ENCODE measurements around the gene WDFY4. TPM values are rescaled to one million over a fixed set of nuclear protein-coding genes. Genes with fewer than 3 reads are reported as not detected.

The WDFY4 gene
- total RNA-seq, 1 experiment from 2014 or later = 0.22 TPM

GRCh38 chr10:48701139-48701901, 16.6 kb downstream of the WDFY4 start:
- Histone ChIP-seq H3K36me3 (ENCODE audit: control insufficient read depth in 1 of 2, insufficient read depth in 2 of 2, low read length in 2 of 2) (no peaks in the 10 kb centered on the region), H3K4me2 (ENCODE audit: low read length) (no peak overlapping the region), H3K4me1 (ENCODE audit: control insufficient read depth in 1 of 2, insufficient read depth in 2 of 2, low read length in 2 of 2) (no peaks in the 10 kb centered on the region), H3K4me3 (replicated peaks in 1 of 2; ENCODE audit: low read depth in 1 of 2, low read length in 2 of 2) (no peak overlapping the region), H3K27me3 (ENCODE audit: insufficient read depth, low read length) (peaks cover 48% of the 10 kb centered on the region), H2AFZ (ENCODE audit: low read depth, low read length, poor library complexity, severe bottlenecking) (no peak overlapping the region), H3K9me2 (ENCODE audit: insufficient read depth) (no peaks in the 10 kb centered on the region), H3K9me3 (ENCODE audit: control insufficient read depth in 1 of 2, insufficient read depth in 1 of 2, low read depth in 1 of 2, low read length in 2 of 2) (no peaks in the 10 kb centered on the region), H3K79me2 (ENCODE audit: insufficient read depth, low read length) (no peaks in the 10 kb centered on the region), H4K20me1 (ENCODE audit: insufficient read depth) (no peaks in the 10 kb centered on the region), H3K9ac (ENCODE audit: low read length) (no peak overlapping the region), H3K27ac (ENCODE audit: low read depth, low read length) (no peak overlapping the region)
- no TSS peak for BruUV-seq (replicated peaks)
- RAD21 ChIA-PET (ENCODE audit: low non-redundant PET in 1 of 2, low total read pairs in 2 of 2, uncharacterized antibody in 2 of 2, unreplicated experiment in 2 of 2) = no interaction called here
- DNase-seq (ENCODE audit: low read depth, low spot score) (no peak), ATAC-seq (no peak)
- CTCF ChIA-PET = no interaction called here
- TF ChIP-seq SRF (IDR thresholded peaks at IDR 0.05; ENCODE audit: low read depth) (no peak), CTCF (IDR thresholded peaks at IDR 0.05 in 2 of 3, conservative IDR thresholded peaks at IDR 0.05 in 1 of 3; ENCODE audit: borderline replicate concordance in 1 of 3, insufficient read depth in 1 of 3, low read depth in 2 of 3, low read length in 2 of 3) (peak in 1 of 3 experiments; percentile 16; a peak in 1 of 6 replicates)
- POLR2A ChIA-PET = no interaction called here
- intact Hi-C loops (cut with micrococcal nuclease) = no loop called here

GRCh38 chr10:48701941-48702340, 17.3 kb downstream of the WDFY4 start:
- BruUV-seq (replicated peaks) = no TSS peak
- ChIA-PET RAD21 (ENCODE audit: low non-redundant PET in 1 of 2, low total read pairs in 2 of 2, uncharacterized antibody in 2 of 2, unreplicated experiment in 2 of 2) (no interaction called here), CTCF (no interaction called here)

More at GRCh38 chr10:48701941-48702340, 17.3 kb downstream of the WDFY4 start:
- Histone ChIP-seq H3K4me3 (replicated peaks in 1 of 2; ENCODE audit: low read depth in 1 of 2, low read length in 2 of 2) (no peak overlapping the region), H3K79me2 (ENCODE audit: insufficient read depth, low read length) (no peaks in the 10 kb centered on the region), H3K9ac (ENCODE audit: low read length) (no peak overlapping the region), H3K9me3 (ENCODE audit: control insufficient read depth in 1 of 2, insufficient read depth in 1 of 2, low read depth in 1 of 2, low read length in 2 of 2) (no peaks in the 10 kb centered on the region), H3K36me3 (ENCODE audit: control insufficient read depth in 1 of 2, insufficient read depth in 2 of 2, low read length in 2 of 2) (no peaks in the 10 kb centered on the region), H3K27me3 (ENCODE audit: insufficient read depth, low read length) (peaks cover 52% of the 10 kb centered on the region), H4K20me1 (ENCODE audit: insufficient read depth) (no peaks in the 10 kb centered on the region), H3K4me2 (ENCODE audit: low read length) (no peak overlapping the region), H3K4me1 (ENCODE audit: control insufficient read depth in 1 of 2, insufficient read depth in 2 of 2, low read length in 2 of 2) (no peaks in the 10 kb centered on the region), H3K27ac (ENCODE audit: low read depth, low read length) (no peak overlapping the region), H2AFZ (ENCODE audit: low read depth, low read length, poor library complexity, severe bottlenecking) (no peak overlapping the region), H3K9me2 (ENCODE audit: insufficient read depth) (no peaks in the 10 kb centered on the region)
- ATAC-seq = no peak
- POLR2A ChIA-PET = no interaction called here
- intact Hi-C loops (cut with micrococcal nuclease) = no loop called here
- no peak for DNase-seq (ENCODE audit: low read depth, low spot score)
- TF ChIP-seq EZH2 (IDR thresholded peaks at IDR 0.05) (no peak), POLR2A (IDR thresholded peaks at IDR 0.05; ENCODE audit: borderline replicate concordance, extremely low read depth, insufficient read depth, insufficient read length) (no peak), ELF1 (IDR thresholded peaks at IDR 0.05; ENCODE audit: borderline replicate concordance, low read depth) (no peak), CEBPB (IDR thresholded peaks at IDR 0.05; ENCODE audit: low read depth) (no peak), REST (IDR thresholded peaks at IDR 0.05; ENCODE audit: low read depth) (no peak), SP1 (IDR thresholded peaks at IDR 0.05; ENCODE audit: low read depth) (no peak), CBX3 (IDR thresholded peaks at IDR 0.05; ENCODE audit: low read depth) (no peak), POLR2AphosphoS5 (IDR thresholded peaks at IDR 0.05; ENCODE audit: low read depth, low read length) (no peak), JUND (IDR thresholded peaks at IDR 0.05) (no peak)
- TF ChIP-seq, protein P1, sequence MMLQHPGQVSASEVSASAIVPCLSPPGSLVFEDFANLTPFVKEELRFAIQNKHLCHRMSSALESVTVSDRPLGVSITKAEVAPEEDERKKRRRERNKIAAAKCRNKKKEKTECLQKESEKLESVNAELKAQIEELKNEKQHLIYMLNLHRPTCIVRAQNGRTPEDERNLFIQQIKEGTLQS (IDR thresholded peaks at IDR 0.05) = no peak
